Measurements from ENCODE around the gene DENND1A. TPM values are rescaled to one million over a fixed set of nuclear protein-coding genes. Genes with fewer than 3 reads are reported as not detected.
A peak's percentile ranks its signal among the peaks of the same experiment; 100 is the strongest.

DENND1A gene
- total and polyA plus RNA-seq, 2 of the 13 experiments (the other 11 are each of a cell fraction or from before 2014, with no cell fraction given), result 14.8 to 30.1 TPM

GRCh38 chr9:123742009-123742767 lies 187.7 kb downstream of the DENND1A start (continued):
- TF ChIP-seq FOXP1 (IDR thresholded peaks at IDR 0.05), result no peak
- peak; percentile 47 for TF ChIP-seq FOXP1 (CRISPR knock-in tag; IDR thresholded peaks at IDR 0.05)
- TF ChIP-seq TARDBP (CRISPR knock-in tag; IDR thresholded peaks at IDR 0.05), result peak; percentile 16; the same call in 1 of the 2 replicates
- no peak for TF ChIP-seq FOSL2 (CRISPR knock-in tag; IDR thresholded peaks at IDR 0.05)
- peak; percentile 27; the same call in 1 of the 2 replicates for TF ChIP-seq ZNF143 (CRISPR knock-in tag; IDR thresholded peaks at IDR 0.05)
- TF ChIP-seq ZGPAT (CRISPR knock-in tag; IDR thresholded peaks at IDR 0.05), result peak; percentile 43
- 0 out of 2 replicates have a peak, but pooled peaks have one; percentile 45 for TF ChIP-seq ZNF276 (CRISPR knock-in tag; IDR thresholded peaks at IDR 0.05; ENCODE audit: low read depth)
- TF ChIP-seq RORA (CRISPR knock-in tag; IDR thresholded peaks at IDR 0.05), result no peak
- TF ChIP-seq ZNF710 (CRISPR knock-in tag; IDR thresholded peaks at IDR 0.05; ENCODE audit: borderline replicate concordance), result peak; percentile 31; the same call in 1 of the 2 replicates
- peak; percentile 59; the same call in 1 of the 2 replicates for TF ChIP-seq PITX1 (CRISPR knock-in tag; IDR thresholded peaks at IDR 0.05)
- peak; percentile 54; the same call in 1 of the 2 replicates for TF ChIP-seq FOXA3 (CRISPR knock-in tag; IDR thresholded peaks at IDR 0.05)
- peak; percentile 25; the same call in 1 of the 2 replicates for TF ChIP-seq STAG1 (CRISPR knock-in tag; IDR thresholded peaks at IDR 0.05)
- 0 out of 4 replicates have a peak, but pooled peaks of 1 of the 2 experiments have one; percentile 21 for TF ChIP-seq HMGXB4 (CRISPR knock-in tag; IDR thresholded peaks at IDR 0.05; ENCODE audit: borderline replicate concordance in 1 of 2, low read depth in 1 of 2)
- peak; percentile 34; the same call in 1 of the 2 replicates for TF ChIP-seq ESRRA (CRISPR knock-in tag; IDR thresholded peaks at IDR 0.05; ENCODE audit: low read depth)
- TF ChIP-seq FOXA1 (IDR thresholded peaks at IDR 0.05), result no peak
- TF ChIP-seq FOXA1 (CRISPR knock-in tag; IDR thresholded peaks at IDR 0.05), result peak; percentile 3; the same call in 1 of the 2 replicates
- peak; percentile 66; the same call in 1 of the 2 replicates for TF ChIP-seq PRDM15 (CRISPR knock-in tag; IDR thresholded peaks at IDR 0.05)
